Activated T-helper 1 cell treated with Interleukin-2 at 50 U/mL for 16 hours (primary cell): ENCODE results near the gene DPT.

Experiments
- DNase-seq: peaks from one replicate; pipeline ENCODE4 v3.0.0-alpha.2; 2020; ENCODE audit warnings: low read depth

The DPT gene

DNA sequence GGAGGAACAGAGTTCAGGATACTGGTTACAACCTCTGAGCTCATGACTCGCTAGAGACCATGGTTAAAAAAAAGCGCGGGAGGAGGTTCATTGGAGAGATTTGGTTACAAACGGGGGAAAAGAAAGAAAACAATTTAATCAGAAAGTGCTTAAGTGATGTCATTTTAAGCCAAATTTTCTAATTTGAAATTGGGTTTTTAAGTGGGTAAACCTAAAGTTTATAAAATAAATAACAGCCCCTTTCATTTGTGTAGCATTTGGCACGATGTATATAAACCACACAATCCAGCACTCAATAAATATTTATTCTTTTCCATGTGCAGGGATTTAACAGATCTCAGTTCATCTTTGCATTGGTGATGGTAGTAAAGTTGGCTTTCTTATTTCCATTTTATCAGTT lies 7.0 kb upstream of the DPT start:
- DNase-seq = no peak

DNA sequence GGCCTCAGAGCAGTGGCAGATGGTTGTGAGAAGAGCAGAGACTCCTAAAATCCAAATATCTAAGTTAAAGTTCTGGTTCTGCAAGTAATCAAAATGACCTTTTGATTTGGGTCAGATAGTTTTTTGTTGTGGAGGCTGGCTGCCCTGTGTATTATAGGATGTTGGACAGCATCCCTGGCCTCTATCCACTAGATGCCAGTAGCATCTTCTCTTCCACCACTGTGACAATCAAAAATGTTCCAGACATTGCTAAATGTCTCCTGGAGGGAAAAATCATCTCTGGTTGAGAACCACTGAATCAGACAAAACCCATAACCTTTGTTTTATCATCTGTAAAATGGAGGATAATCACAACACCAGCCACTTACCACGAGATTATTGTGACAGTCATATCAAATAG lies 5.9 kb upstream of the DPT start:
- DNase-seq = no peak

DNA sequence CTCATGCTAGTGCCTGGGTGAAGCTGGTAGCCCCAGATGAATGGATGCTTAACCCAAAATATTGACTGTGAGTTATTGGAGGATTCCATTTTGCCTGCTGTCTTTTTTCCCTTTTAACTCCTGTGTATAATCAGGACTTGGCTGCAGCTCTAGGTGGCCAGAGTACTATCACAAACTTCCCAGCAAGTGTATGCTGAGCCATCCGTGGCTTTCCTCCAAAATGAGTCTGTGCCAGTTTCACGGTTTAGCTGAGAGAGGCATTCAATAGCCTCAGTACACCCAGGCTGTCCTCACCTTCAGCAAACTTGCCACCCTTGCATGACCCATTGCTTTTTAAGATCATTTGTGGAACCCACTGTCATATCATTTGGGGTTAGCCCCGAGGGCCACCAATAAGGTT lies 5.3 kb upstream of the DPT start:
- DNase-seq = no peak

DNA sequence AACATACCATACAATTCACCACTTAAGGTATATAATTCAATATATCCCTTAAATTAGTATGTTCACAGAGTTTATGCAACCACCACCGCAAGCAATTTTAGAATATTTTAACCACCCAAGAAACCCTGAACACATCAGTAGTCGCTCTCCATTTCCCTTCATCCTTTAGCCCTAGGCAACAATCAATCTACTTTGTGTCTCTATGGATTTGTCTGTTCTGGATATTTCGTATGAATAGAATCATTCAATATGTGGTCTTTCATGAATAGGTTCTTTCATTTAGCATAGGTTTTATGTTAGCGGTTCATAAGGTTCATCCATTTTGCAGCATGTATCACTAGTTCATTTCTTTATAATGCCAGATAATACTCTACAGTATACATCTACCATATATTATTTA lies 4.2 kb upstream of the DPT start:
- no peak for DNase-seq

DNA sequence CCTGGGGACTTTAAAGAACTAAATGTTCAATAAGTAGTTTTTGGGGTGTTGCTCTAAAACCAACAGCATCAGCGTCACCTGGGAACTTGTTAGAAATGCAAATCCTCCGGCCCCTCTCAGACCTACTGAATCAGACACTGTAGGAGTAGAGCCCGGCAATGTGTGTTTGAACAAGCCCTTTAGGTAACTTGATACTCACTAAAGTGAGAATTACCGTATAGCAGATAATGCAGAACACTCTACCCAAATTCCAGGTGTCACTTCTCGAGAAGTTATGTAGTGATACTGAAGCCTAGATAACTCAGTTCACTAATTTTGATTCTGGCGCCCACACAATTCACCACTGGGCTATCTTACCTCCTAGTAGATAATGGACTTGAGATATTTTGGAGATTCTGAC lies 3.7 kb upstream of the DPT start:
- no peak for DNase-seq

DNA sequence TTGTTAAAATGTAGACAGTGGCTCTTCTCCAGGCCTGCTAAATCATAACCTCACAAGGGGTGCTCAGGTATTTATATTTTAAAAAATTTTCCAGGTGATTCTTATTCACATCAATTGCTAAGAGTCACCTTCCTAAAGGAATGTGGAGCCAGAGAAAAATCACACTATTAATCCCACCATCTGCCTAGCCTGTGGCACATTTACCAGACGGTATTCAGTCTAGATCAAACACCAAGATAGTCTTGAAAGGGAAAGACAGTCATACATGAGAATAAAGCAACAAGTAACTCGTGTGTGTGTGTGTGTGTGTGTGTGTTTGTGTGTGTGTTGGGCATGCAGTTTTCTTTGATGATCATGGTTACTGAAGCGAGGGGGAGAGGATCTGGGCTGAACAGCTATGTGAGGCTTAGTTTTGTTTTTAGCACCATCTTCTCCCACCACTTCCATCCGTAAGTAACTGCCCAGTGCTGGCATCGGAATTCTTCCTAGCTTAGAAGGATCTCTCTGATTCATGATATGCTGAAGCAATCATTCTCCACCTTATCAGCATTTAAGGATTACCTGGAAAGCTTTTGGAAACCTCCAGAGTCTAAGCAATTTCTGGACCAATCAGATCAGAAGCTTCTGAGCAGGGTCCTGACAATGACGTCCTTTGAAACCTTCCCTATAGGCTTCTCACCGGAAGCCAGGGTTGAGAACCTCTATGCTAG lies 2.4 kb upstream of the DPT start:
- DNase-seq = no peak

DNA sequence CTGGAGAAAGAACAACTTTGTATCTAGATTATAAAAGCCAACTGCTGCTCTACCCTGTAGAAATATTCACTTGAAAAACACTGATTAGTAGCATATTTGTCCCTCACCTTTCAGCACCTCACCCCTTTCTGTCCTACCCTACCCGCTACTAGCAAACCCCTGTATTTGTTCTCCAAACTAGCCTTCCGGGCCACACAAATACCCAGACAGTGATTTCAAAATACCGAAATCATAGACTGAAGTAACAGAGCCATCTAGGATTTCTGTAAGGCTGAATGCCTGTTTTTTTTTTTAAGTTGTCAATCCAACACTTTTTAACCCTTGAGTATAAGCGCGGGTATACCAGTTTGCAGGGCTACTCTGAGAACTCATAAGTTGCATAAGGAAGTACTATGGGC lies 398 bp upstream of the DPT start:
- DNase-seq = no peak

DNA sequence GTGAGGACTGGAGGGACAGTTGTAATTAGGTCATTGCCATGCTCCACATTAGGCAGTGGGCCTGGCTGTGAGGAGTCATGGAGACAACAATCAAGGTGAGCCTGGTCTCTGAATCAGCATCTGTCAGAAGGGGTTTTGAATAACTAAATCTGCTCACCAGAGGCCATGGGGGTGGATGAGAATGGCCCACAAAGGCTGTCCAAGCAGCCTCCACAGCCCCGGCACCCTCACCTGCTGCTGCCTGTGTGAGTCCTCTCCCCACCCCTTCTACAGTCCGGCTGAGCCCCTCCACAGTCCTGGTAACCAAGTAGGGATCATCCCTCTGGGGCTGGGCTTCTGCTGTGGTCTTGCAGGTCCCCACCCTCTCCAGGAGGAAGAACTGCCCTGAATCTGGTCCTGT lies 2.3 kb downstream of the DPT start:
- DNase-seq = no peak

DNA sequence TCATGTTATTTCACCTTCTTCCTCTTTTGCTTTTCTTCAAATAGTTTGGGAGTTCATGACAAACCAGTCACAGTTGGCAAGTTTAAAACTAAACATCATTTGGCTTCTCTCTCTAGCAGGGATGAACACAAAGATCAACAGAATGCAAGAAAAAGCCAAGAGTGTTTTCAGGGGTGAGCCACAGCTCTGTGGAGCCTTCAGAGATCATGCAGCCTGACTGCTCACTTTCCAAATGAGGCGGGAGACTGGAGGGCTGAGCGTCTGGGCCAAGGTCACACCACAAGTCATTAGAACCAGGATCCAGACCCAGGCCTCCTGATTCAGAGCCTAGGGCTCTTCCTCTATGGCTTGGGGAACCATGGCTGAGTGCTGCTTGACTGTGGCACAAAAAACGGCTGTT lies 2.7 kb downstream of the DPT start:
- no peak for DNase-seq

DNA sequence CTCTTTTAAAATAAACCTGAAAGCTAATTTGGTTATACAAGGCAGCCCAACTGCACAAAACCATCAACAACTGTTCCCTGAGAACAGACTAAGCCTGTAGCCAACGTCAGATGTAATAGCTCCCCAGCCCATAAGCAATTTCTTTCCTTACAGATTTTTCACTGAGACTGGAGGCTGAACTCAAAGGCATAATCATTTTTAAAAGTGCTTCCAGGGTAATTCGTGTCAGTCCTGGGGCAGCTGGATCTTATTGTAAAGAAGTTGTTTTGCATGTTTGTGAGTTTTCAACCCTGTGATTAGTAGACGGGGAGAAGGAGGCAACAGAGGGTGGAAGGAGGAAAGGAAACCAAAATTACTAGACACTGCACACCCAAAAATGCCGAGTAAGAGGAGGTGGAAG lies 3.2 kb downstream of the DPT start:
- DNase-seq = no peak

DNA sequence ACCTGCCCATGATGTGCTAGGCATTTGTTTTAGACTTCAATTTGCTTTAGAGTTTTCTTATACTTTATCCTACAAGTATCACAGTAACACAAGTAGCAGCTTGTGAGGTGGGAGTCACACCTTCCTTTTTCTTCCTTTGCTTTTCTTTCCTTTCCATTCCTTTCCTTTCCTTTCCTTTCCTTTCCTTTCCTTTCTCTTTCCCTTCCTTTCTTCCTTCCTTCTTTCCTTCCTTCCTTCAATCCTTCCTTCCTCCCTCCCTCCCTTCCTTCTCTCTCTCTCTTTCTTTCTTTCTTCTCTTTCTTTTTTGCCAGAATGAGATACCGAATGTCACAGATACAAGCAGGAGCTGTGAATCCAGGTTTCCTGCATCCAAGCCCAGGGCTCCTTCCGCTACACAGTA lies 3.9 kb downstream of the DPT start:
- DNase-seq = no peak

DNA sequence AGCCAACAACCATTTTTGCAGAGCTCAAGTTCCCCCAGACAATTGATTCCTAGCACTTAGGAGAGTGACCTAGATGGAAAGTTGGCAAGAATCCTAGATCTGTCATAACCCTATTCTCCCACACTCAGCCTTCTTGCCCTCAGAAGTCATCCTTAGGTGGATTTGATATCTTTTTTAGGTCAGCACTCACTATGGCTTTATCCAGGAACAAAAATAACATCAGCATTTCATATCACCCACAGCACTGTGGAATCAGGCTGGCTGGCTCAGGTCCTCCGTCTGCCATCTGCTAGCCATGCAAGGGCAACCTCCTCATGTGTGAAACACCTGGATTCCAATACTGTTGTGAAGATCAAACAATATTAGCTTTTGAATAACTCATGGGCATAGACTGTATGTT lies 6.0 kb downstream of the DPT start:
- DNase-seq = no peak

DNA sequence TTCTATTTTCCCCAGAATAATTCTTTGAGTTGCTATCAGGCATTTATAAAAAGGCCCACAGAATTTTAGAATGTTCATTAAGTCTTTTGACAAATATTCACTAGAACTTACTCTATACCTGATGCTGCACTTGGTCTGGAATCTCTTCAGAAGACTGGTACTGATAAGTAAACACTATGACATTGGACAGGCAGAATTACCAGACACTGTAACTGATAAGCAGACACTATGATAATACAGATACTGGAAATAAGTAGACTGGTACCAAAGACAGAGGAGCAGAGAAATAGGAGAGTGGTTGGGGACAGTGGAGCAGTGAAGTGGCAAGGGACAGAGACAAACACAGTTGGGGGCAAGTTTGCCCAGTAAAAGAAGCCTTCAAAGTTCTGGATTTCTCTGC lies 8.2 kb downstream of the DPT start:
- no peak for DNase-seq

DNA sequence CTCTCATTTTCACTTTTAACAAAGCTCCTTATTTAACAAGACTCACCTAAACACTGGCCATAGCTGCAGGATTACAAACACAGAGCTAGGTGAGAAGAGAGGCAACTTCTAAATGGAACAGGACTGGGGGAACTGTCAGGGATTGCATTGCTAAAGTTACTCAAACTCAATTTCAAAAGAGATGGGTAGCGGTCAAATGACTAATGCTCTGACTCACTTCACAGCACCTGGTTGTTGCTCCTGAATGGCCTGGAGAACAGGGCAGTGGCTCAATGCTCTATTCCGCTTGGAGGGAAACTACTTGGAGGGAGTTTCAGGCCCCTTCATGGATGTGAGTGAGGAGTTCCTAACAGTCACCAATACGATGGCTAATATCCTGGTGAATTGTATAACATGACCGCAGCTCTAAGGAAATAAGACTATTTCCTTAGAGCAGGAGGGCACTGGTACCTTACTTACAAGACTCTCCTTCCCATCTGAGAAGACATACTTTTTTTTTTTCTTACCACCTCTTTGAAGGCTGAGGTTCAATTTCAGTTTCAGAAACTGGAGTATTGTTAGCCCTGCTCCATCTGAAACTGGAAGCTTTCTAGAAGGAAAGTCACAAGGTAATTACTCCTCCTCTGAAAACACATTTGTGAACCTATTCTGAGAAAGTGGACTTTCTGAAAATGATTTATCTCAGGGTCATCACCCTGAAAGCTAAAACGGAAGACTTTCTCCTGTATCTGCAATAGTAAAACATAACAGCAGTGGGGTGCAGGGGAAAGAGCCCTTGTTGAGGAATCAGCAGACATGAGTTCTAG lies 9.5 kb downstream of the DPT start:
- no peak for DNase-seq

DNA sequence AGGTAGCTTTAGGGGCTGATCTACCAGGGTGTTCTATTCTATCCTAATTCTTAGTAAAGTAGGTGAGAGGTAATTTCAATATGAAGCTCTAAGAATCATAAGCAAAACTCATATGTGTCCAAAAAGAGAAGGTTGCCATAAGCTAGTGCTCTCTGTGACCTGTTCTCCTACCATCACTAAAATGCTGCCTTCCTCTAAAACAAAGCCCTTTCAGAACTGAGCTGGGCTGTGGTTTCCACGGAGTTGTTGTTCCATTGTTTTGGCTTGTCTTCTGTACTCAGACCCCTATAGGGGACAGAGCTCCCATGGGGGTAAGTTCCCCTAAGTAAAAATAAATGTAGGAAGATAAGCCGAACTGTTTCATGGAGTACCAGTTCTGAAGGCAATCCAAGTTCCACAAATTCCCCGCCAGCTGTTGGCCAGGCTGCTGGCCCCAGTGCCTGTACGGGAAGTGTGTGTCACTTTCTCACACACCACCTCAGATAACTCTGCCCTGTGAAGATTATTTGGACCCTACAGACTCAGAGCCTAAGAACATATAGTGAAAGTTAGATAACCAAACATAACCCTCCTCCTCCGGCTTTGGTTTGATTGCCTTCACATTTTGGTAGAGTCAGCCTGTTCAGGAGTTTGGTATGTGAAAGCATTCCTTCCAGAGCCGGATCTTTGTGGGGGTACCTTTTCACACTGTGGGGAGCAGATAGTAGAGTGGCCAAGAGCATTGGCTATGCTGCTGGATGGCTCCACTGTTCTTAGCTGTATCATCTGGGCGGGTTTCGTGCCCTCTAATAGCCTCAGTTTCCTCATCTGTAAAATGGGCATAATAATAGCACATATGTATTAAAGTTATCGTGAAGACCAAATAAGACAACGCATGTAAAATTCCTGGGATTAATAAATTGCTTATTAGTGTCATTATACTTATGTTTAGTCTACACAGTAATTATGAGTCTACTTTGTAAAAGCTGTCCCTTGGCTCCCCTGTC lies 10.8 kb downstream of the DPT start:
- DNase-seq = no peak

DNA sequence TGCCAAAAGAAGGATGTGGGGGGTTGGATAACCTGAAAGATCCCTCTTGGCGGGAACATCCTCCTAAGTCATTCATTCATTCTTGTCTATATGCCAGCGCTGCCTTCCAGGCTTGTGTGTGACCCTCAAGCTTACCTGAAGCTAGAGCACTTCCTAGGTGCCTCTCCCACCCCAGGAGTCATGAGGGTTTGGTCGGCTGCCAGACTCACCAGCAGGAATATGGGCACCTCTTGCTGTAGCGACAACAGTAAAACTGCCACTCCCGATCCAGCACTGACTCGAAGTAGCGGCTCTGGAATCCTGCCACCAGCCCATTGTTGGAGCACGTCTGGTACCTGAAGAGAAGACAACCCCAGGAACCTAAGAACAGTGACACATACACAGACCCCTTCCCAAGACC lies 15.0 kb downstream of the DPT start:
- DNase-seq = no peak

DNA sequence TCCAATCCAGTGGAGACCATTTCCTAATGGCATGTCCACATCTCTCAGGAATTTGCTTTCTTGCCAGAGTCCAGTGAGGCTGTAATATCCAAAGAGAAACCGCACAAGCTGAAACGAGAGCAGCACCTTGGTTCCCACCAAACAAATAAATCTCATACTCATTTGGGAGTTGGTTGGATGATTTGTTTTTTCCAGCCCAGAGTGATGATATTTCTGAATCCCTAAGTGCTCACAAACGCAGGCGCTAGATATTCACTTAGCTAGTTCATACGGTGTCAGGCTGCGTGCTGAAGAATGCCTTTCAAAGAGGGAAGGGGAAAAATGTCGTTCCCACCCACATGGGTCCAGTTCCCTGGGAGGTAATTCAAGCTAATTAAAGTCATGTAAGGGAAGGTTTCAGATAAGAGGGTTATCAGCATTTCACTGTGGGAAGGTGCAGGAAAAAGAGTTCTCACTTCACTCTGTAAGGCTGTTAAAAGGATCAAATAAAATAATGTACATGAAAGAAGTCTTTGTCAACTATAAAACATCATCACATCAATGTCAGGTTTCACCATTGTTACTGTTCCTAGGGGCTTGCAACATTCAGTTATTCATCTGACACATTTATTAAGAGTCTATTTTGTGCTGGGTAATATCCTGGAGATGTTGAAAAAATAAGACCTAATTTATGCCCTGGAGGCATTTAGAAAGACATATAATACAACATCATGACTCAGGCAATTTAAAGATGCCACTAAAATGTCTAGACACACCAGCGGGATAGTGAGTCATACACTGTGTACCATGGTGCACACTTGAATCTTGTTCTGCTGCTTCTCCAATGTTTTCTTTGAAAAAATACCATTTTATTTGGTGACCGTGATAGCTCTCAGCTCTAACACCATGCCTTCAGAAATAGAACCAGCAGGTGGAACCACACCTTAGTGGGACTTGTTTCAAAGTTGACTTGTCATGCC lies 19.3 kb downstream of the DPT start:
- DNase-seq = no peak

DNA sequence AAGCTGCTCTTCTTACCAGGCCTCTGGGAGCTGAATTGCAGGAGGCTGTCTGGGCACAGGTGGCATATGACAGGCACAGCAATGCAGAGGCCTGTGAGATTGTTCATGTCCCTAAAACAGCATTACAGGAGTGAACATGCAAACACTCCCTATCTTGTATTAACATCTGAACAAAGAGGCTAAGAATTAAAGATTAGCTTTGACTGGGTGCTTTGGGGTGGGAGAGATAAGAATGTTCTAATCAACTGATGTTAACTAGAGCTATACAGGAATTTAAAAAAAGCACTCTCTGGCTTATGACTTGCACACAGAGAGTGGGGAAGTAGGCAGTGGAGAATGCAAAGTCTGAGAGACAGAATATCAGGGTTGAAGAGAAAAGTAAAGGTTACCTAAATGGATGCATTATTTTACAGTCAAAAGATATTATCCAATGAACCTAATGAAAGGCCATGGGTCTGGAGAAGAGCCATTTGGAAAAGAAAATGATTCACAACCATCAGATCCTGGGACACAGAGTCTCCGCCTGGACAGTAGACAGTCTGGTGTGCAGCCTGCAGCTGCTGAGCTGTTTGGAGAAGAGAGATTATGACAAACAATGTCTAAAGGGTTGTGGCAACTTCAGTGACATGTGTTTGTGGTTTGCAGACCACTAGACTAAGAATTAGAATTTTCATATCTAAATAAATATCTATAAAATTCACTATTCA lies 20.2 kb downstream of the DPT start:
- DNase-seq = no peak

DNA sequence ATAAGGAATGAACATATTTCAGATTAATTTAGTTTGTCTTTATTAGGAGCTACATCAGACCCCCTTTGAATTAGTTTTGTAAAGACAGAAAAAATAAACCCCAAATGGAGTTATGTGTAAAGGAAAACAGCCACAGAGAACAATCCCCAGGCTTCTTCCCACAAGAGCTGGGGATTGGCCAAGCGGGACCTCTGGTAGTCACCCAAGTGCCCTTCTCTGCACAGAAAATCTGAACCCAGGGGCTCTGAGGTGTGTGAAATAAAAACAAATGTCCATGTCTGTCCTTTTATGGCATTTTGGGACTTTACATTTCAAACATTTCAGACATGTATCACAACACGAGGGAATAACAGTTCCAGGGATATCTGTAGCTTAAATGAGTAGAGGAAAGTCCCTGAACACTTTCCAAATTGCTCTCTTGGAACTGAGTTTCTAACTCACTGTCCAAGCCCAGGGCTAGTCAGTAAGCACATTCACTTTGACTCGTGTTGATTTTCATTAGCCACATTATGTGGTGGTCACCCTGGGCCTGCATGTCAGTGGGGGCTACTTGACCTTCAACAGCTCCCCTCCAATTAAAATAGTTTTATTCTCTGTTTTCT lies 22.5 kb downstream of the DPT start:
- no peak for DNase-seq

DNA sequence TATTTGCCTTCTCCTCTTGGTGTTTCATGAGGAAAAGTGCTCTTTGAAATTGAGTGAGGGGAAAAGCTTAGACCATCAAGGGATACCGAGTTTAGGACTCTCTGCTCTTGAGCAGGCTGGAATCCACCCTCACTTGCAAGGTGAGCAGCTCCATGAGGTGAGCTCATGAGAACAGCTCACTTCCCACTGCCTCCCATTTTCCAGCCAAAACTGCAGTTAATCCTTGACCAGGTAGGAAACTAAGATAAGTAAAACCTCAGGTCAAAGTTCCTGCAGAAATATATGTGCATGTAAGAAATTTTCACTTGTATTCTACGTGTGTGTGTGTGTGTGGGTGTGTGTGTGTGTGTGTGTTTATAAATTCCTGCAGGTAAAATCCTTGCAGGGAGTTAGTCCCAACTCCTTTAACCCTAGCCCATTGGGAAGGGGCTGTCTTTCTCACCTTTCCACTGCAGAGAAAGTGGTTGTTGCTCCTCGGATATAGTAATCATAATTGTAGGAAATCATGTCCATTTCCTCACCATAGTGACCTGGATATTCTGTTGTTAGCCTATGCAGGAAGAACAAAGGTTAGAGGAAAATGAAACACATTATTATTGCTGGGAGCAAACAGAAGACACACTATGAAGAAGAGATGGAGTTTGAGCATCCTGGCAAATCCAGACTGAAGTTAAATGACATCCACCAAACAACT lies 28.3 kb downstream of the DPT start:
- DNase-seq = no peak
